ENCODE measurements around the gene SH2B2.
"Not testable (repeated sequence)": the region's sequence is repeated elsewhere in the genome, so short reads cannot be mapped to it uniquely, and the experiment has no call there.

The SH2B2 gene

DNA sequence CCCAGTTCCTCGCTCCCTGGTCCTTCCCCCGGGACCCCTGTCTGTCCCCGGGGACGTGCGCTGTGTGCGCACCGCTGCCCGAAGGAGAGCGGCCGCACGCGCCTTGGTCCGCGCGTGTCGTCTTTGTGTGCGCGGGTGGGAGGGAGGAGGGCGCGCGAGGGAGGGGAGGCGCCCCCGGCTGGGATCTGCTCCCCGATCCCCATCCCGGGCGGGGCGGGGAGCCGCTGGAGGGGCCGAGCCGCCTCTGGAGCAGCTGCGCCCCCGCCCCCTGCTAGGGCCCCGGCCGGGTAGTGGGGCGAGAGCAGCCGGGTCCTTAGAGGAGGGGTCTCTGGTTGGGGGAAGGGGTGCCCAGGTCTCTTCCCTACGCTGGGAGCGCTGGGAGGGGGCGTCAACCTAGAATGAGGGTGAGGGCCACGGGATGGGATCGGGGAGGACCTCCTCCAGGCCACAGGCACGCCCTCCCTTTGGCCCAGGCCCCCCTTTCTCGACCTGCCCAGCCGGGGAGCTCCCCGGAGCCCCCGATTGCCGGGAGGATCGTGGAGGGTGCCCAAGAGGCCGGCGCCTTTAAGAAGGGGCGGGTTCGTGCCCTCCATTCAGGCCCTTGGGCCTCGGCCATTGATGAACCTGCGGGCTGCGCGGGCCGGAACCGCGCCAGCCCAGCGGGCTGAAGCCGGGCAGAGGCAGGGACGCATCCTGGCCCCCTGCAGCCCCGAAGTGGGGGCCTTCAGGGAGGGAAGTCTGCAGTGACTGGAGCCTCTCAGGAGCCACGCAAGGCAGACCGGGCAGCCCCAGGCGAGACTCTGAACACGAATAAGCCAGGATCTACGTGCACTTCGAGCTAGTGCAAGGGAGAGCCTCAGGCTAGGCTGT is 678 bp downstream of the SH2B2 start:
- DNase-seq (ENCODE audit: low read depth) = no peak

DNA sequence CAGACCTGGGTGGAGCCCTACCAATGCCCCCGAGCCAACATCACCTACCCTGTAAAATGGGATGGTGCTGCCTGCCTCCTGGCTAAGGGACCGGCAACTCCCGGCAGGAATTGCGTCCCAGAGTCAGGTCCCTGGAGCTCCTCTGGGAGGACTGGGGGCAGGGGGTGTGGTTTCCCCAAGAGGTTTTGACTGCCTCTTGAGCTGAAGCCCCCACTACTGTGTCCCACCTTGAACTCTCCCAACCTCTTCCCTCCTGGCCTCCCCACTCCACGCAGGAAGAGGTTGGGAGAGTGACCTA is 1.3 kb downstream of the SH2B2 start:
- no peak for DNase-seq (ENCODE audit: low read depth)

DNA sequence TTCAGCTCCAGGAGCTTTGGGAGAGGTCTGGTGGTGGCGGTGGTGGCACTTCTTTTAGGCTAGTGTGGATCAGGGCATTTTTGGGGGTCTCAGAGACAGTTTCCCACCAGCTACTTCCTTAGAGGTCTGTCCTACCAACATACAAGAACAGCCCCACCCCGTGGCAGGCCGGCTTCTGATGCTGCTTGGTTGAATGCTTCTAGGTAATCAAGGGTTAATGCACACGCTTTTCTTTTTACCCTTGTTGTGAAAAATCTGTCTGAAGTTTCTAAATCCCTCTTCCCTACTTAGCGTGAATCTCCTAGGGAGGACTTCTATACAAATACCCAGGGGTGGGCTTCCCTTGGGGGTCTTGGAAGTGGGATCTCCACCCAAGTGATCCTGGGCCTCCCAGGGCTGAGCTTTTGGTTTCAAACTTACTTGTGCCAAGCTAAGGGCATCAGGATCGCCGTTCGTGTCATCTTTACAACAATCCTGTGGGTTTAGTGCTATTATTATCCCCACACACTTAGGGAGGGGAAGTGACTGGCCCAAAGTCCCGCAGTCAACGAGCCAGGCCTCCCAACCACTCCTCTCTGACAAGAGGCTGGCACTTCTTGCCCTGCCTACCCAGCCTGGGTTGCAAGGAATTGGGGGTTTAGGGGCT is 1.7 kb downstream of the SH2B2 start:
- DNase-seq (ENCODE audit: low read depth) = no peak

DNA sequence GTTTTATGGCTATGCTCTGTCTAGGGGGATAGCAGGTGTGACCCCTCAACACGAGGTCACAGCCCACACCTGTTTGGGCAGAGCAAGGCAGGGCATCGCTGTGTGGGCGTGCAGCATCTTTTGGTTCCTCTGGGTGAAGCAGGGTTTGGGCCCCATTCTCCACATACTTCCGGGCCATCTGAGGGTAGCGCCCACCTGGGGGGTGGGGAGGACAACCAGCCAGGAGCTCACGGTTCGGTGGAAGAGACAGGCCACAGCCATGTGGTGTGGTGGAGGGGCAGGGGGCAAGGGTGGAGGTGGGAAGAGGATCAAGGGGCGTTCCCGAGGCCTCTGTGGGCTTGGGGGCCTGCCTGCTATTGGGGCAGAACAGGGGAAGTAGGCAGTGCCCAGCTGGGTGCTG is 2.4 kb downstream of the SH2B2 start:
- DNase-seq (ENCODE audit: low read depth) = no peak

DNA sequence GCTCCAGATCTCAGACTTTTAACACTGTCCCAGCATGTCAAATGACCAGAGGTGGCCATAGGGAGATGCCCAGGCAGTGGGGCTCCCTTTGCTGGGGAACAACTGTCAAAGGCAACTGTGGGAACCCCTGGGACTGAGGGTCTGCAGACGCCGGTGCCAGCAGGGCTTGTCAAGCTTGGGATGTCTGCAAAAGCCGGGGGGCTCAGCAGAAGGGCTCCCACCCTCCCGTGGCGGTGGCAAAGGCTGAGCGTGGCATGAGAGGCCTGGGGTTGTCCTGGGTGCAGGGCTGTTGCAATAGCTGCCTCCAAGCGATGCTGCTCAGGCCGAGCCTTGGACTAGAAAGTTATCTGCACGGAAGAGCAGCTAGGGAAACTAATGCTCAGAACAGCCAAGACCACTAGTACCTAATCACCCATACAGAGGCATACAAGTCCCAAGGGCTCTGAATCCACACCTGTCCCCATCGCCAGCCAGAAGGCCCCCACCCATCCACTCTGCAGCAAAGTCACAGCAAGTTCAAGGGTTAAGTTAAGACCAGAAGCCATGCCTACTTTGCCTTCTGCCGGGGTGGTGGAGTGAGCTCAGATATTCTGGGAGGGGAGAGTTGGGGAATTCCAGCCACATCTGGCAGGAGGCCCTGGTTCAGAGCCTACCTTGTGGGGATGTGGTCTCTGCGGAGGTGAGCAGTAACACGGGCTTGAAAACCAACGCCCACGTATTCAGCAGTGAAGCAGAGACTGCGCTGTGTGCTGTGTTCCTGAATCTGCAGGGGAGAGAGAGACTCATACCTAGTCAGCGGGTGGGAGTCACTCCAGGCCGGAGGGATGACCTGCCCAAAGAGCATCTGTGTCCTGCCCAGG is 4.6 kb downstream of the SH2B2 start:
- no peak for DNase-seq (ENCODE audit: low read depth)

DNA sequence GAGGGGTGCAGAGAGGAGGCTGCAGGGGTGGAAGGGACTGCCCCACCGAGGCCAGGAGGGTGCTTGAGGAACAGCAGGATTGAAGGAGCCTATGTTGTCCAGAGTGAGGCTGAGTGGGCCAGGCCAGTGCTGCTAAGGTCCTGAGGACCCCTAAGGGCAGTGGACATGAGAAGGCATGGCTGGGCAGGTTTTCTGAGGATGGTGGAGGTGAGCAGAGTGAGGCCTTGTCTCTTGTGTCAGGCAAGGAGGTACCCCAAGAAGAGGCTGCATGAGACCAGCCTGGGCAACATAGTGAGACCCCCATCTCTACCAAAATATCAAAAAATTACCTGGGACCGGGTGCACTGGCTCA is 5.2 kb downstream of the SH2B2 start:
- DNase-seq (ENCODE audit: low read depth) = no peak

DNA sequence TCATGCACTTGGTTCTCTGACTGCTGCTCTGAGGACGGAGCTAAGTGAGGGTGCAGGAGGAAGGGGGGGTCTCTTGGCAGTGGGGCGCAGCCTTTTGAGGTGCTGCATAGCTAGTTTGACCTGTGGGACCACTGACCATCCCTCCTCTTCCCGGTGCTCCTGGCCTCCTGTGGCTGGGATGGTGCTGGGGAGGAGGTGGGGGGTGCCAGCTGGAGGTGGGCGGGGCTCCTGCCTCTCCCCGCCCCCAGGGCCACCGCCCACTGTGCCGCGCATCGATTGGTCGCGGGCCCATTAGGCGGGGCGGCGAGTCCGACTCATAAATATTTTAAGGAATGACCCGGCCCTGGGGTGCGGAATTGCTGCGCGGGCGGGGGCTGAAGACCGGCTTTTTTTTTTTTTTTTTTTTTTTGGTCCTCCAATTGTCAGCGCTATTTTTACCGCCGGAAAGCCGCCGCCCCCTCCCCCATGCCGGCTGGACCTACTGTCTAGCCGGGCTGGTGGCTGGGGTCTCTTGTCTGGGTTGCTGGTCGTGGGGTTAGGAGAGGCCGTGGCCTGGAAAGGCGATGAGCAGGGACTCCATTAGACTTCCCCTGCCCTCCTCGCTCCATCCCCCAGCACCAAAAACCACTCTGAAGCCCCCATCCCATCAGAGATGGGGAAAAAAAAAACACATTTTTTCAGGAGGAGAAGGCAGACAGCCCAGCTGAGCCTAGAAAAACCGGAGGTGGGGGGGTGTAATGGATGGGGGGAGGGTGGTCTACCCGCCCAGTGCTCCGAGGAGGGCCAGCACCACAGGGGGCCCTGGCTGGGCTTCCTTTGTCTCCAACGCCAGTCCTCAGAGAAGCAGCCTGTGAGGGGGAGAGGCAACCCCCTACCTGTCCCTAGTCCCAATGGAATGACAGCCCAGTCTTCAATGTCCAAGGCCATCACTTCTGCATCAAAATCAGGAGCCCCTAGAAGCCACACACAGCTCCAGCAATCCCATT is 6.4 kb downstream of the SH2B2 start:
- no peak for DNase-seq (ENCODE audit: low read depth)

DNA sequence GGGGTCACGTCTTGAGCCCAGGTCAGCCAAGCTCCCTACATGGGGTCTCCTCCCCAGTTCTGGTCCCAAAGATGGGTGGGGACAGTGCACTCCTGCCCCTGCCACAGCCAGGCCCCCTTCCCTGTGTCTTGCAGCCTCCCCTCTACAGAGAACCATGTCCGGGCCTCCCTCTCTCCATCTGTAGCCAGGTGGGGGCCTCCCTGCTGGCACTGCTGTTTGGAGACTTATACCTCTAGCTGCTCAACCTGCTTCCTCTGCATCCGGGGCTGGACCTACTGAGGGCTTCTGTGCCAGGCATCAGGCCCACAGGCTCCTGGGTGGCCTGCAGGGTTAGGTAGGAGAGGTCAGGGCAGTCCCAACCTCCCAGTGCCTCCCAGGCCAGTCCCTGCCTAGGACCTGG is 7.9 kb downstream of the SH2B2 start:
- DNase-seq (ENCODE audit: low read depth) = no peak

DNA sequence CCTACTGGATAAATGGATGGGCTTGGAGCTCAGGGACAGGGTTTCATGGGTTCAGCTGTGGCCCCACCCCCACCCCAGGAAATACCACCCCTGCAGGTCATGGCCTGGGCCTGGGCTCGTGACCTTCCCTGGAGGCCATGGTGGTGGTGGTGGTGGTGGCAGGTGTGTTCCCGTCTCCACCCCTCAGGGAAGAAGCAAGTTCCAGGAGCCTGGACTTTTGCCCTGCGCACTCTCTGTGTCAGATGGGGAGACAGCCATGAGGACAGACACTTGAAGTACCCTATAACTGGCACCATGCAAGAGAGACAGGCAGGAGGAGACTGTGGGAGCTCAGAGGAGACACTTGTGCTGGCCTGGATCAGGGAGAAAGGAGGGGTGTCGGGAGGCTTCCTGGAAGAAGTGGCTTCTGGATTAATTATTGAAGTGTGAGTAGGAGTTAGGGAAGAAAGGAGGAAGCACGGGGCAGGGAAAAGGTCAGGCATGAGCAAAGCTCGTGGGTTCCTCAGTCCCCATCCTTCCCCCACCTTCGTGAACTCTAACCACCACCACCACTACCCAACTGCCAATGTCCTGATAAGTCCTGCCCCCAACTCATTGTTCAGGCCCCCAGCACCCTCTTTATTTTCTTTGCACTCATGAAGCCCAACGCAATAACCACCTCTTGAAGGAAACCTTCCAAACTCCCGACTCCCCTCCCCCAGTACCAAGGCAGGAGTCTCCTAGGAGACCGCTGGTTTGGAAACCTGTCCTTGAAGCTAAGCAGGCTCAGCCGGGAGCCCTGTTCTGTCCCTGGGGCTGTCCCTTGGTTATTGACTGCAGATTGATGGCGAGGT is 8.9 kb downstream of the SH2B2 start:
- no peak for DNase-seq (ENCODE audit: low read depth)

DNA sequence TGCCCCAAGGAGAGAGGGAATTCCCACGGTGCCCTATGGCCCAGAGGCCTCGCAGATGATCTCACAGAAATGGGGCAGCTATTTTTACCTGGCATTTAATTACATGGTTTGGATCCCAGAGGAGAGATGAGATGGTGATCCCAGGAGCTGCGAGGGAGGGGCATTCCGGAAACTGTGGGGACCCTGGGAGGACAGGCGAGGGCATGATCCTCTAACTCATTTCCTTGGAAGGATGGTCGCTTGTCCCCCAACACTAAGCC is 9.4 kb downstream of the SH2B2 start:
- DNase-seq (ENCODE audit: low read depth) = no peak

DNA sequence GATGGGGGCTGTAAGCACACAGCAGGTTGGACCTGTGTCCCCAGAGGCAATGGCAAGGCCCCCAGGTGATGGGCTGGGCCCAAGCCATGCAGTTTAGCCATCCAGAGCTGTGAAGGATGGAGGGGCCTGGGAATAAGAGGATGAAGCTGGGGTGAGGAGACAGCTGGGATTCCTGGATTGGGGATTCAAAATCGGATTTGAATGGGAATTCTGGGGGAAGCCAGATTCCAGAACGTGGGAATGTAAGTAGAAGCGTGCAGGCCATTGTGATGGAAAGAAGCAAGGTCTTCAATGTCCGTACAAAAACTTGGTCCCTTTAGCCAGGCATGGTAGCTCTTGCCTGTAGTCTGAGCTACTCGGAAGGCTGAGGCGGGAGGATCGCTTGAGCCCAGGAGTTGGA is 9.8 kb downstream of the SH2B2 start:
- DNase-seq (ENCODE audit: low read depth) = no peak

DNA sequence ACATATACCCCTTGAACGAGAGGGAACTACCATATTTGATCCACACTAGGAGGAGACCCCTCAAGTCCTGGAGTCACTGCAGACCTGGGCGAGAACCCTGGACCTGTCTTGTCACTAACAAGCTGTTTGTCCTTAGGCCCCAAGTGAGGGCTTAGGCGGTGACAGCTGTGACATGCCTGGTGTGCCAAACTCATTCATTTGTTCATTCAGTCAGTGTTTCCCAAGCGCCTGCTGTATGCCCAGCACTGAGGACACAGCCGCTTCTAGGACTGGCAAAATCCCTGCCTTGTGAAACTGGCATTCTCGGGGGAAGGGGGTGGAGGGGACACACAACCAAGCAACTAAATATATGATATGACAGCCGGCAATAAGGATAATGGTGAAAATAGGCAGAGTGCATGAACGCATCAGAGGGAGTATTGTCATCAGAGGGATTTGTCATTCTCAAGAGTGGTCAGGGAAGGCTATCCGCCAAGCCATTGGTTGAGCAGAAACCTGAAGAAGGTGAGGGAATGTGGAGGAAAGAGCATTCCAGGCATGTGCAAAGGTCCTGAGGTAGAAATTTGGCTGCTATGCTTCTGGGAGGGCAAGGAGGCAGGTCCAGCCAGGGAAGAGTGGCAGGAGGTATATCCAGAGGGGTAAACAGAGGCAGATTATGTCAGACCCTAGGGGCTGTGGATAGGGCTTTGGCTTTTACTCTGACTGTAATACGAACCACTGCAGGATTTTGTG is 11.0 kb downstream of the SH2B2 start:
- DNase-seq (ENCODE audit: low read depth) = no peak

DNA sequence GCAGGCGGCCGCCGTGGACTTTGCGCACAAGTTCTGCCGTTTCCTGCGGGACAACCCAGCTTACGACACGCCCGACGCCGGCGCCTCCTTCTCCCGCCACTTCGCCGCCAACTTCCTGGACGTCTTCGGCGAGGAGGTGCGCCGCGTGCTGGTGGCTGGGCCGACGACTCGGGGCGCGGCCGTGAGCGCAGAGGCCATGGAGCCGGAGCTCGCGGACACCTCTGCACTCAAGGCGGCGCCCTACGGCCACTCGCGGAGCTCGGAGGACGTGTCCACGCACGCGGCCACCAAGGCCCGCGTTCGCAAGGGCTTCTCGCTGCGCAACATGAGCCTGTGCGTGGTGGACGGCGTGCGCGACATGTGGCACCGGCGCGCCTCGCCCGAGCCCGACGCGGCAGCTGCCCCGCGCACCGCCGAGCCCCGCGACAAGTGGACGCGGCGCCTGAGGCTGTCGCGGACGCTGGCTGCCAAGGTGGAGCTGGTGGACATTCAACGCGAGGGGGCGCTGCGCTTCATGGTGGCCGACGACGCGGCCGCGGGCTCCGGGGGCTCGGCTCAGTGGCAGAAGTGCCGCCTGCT is 14.1 kb downstream of the SH2B2 start:
- DNase-seq (ENCODE audit: low read depth) = no peak

DNA sequence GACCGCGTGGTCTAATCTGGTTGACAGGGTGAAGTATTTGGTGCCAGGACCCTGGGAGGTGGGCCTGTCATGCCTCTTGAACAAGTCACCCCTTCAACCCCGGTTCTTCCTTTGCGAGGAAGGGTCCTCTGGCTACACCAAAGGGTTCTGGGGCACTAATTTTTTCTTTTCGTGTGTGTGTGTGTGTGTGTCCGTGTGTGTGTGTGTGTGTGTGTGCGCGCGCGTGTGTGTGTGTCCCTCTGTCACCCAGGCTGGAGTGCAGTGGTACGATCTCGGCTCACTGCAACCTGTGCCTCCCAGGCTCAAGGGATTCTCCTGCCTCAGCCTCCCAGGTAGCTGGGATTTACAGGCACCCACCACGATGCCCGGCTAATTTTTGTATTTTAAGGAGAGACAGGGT is 14.7 kb downstream of the SH2B2 start:
- not testable (repeated sequence) for DNase-seq (ENCODE audit: low read depth)

DNA sequence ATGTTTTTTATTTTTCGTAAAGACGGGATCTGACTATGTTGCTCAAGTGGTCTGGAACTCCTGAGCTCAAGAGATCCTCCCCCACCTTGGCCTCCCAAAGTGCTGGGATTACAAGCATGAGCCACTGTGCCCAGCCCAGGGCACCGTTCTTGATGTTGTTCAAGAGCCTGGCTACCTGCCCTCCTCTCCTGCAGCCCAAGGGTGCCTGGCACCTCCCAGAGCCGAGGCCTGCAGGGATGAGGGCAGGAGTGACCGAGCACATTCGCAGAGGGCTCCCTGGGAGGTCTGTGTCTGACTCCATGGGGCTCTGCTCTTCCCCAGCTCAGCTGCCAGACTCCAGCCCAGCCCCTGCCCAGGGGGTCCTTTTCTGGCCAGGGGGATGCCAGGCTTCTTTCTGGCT is 15.4 kb downstream of the SH2B2 start:
- DNase-seq (ENCODE audit: low read depth) = no peak

DNA sequence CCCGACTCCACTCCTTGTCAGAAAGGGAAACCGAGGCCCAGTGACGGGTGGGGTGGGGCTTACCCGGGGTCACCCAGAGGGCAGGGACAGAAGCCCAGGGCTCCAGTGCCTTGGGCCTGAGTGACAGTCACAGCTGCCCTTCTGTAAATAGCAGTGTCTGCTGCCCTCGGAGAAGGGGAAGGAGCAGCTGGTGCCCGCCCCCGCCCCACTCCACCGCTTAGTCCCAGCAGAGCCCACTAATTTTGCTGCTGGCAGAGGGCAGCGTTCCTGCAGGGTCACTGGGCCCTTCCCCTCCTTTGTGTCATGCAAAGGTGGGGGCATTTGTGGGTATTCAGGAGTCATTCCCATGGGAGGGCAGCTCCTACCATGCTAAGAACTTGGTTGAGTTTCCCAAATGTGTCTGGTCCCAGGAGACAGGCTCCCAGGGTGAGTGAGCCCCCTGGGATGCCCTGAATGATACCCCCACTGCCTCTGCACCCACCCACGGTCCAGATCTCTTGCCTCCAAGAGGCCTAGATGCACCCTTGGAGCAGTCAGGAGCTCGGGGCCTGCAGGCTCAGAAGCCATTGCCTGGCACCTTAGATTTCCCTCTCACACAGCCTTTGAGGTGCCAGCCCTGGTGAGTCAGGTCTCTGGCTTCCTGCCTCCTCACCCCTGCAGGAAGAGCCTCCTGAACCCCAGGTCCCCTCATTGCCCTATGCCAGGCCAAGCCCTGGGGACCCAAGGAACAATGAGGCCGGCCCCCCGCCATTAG is 17.2 kb downstream of the SH2B2 start:
- no peak for DNase-seq (ENCODE audit: low read depth)

DNA sequence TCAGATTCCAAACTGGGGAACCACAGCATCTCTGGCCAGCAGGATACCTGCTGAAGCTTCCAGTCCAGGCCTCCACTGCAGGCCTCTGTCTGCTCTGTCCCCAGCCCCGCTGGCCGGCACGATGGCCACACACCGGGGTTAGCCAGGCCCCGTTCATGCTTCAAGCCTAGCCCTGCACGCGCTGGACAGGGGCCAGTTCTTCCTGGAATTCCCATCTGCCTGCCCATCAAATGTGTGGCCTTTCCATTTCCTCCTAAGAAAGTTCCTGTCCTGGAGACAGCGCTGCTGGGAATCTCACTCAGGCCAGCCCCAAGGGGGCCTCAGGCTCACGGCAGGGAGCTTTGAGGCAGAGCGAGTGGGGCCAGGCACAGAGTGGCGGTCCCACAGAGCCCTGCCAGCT is 18.0 kb downstream of the SH2B2 start:
- no peak for DNase-seq (ENCODE audit: low read depth)

DNA sequence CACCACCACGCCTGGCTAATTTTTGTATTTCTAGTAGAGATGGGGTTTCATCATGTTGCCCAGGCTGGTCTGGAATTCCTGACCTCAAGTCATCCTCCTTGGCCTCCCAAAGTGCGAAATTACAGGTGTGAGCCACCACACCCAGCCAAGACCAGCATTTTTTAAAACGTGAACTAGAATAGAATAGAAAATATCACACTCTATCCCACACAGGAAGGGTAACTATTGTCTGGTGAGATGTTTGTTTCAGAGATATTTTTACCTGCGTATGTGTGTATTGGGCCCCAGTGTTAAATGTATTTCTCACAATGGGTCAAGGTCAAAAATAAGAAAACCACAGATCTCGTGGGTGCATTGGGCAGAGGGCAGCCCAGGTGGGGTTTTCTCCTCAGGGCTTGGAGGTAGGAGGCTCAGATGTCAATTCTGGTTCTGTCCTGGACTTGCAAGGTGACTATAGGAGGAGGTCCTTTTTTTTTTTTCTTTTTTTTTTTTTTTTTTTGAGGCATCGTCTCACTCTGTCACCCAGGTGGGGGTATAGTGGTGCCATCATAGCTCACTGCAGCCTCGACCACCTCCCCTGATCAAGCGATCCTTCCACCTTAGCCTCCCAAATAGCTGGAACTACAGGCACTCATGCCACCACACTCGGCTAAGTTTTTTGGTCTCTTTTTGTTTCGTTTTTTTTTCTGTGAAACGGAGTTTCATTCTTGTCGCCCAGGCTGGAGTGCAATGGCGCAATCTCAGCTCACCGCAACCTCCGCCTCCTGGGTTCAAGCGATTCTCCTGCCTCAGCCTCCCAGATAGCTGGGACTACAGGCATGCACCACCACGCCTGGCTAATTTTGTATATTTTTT is 19.0 kb downstream of the SH2B2 start:
- no peak for DNase-seq (ENCODE audit: low read depth)
